Hematopoietic multipotent progenitor cell treated with erythropoietin and hydrocortisone succinate and interleukin-3 and kit ligand, for 4 days (in vitro differentiated cells): Measurements from ENCODE around the gene ZFP42.
"Not testable (repeated sequence)": the region's sequence is repeated elsewhere in the genome, so short reads cannot be mapped to it uniquely, and the experiment has no call there.

ENCODE experiments used
- DNase-seq: peaks from one replicate; pipeline ENCODE4 v3.0.0-alpha.2; 2015

ZFP42 gene

GRCh38 chr4:188023682-188024081, 28.1 kb downstream of the ZFP42 start:
- no peak for DNase-seq

DNA sequence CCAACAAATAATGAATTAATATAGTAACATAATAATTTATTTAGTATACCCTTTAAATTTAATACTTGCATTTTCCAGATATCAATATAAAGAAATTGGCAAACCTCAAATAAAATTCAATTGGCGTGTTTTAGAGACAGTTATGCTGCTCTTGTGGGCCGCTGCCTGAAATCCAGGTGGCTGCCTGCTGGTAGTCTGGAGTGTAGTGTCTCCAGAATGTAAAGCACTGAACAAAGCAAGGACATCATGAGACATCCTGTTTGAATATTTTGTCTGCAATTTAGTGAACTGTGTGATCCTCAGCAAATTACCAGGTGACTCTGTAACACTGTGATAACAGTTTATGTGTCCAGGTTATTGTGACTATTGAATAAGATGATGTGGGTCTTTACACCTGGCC, 29.9 kb downstream of the ZFP42 start:
- DNase-seq: no peak

- DNase-seq: no peak
These were observed 33.5 kb downstream of the ZFP42 start for GRCh38 chr4:188029114-188029513.

DNA sequence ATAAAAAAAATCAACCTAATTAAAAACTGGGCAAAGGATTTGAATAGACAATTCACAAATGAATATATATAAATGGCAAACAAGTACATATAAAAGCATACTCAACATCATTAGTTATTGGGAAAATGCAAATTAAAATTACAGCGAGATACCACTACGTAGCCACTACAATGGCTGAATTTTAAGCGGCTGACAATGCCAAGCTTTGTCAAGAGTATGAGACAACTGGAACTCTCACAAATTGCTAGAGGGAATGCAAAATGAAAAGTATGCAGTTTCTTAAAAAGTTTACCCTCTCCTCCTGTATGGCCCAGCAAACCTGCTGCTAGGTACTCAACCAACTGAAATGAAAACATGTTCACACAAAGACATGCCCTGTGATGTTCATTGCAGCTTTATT, 34.8 kb downstream of the ZFP42 start:
- no peak for DNase-seq

- DNase-seq: no peak
These were observed 36.2 kb downstream of the ZFP42 start for GRCh38 chr4:188031751-188032150.

- DNase-seq: no peak
These were observed 36.6 kb downstream of the ZFP42 start for GRCh38 chr4:188032170-188032569.

DNA sequence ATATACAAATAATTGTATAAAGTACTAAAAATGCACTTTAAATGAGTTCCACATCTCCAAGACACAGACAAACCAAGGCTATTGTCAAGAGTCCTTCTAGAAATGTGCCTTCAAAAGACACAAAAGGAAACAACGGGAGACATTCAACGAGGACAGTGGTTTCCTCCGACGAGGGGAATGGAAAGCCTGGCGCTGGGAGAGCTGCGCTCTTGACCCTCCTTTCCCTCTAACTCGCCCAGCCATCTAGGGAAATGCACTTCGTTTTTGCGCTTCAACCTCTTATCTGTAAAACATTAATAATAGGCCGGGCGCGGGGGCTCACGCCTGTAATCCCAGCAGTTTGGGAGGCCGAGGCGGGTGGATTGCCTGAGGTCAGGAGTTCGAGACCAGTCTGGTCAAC, 37.0 kb downstream of the ZFP42 start:
- DNase-seq: no peak

DNA sequence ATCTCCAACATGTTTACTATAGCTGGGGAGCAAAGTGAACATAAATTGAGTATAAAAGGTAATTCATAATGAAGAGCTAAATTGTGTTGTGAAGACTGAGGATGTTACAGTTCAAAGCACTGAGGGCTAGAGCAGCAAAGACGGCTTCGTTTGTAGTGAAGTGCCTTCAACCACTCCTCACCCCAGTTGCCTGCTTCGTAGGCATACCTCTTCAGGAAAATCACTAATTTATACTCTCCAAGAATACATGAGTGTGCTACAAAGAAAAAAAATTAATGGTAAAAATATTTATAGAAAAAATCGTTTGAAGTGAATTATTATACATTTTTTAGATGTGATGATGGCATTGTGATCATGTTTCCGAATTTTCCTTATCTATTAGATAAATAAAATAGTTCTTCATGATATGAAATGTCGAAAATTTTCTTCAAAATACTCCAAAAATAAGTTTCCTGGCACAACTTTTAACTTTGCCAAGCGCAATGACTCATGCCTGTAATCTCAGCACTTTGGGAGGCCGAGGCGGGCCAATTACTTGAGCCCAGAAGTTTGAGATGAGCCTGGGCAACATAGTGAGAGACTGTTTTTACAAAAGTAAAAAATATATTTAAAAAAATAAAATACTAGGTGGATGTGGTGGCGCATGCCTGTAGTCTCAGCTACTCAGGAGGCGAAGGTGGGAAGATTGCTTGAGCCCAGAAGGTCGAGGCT, 41.6 kb downstream of the ZFP42 start:
- no peak for DNase-seq

DNA sequence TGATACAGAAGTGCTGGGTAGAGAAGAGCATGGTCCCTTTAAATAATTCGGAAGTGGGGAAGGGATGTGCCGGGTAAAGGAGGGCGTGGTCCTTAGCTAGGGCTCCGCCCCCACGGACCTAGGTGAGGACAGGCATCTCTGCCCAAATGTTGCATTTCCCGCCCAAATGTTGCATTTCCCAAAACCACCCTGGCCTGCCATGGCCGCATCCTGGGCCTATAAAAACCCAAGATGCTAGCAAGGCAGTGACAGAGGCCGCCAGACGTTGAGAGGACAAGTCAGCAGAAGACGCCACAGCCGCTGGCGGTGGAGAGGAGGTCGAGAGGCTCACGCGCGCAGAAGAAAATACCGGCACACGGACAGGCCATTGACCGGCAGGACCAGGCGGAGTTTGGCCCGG, 46.1 kb downstream of the ZFP42 start:
- DNase-seq: no peak

DNA sequence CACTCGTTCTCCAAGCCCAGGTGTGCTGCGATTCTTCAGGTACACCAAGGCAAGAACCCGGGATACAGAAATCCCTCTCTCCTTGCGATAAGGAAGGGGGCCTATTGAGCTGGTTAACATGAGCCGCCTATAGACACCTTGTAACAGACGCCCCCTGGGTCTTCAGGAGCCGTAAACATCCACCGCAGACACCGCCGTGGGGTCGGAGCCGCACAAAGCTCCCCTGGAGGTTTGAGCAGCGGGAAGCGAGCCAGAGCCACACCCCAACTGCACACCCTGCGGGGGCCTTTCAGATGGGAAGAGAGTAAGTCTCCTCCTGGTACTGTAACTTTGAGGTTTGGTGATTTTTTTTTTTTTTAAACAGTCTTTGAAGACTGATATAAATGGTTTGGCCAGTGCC, 46.6 kb downstream of the ZFP42 start:
- no peak for DNase-seq

DNA sequence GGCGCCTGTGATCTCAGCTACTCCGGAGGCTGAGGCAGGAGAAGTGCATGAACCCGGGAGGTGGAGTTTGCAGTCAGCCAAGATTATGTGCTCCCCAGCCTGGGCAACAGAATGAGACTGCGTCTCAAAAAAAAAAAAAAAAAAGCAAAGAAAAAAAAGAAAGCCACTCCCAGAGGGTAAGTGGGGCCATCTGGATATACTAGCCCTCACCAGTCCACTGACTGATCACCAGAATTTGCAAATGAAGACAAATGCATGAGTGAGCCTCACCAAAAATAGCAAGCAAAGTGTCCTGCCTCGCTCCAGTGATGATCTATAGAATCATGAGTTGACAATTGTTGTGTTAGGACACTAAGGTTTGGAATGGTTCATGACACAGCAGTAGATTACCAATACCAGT, 47.6 kb downstream of the ZFP42 start:
- DNase-seq: no peak

DNA sequence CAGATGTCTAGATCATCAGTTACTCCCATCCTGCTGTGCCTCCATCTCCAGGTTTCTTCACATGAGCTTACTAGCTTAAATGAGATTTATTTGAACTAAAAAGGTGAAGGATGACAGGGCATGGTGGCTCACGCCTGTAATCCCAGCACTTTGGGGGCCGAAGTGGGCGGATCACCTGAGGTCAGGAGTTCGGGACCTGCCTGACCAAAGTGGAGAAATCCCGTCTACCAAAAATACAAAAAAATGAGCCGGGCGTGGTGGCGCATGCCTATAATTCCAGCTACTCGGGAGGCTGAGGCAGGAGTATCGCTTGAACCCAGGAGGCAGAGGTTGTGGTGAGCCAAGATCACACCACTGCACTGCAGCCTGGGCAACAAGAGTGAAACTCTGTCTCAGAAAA, 49.9 kb downstream of the ZFP42 start:
- DNase-seq: not testable (repeated sequence)

DNA sequence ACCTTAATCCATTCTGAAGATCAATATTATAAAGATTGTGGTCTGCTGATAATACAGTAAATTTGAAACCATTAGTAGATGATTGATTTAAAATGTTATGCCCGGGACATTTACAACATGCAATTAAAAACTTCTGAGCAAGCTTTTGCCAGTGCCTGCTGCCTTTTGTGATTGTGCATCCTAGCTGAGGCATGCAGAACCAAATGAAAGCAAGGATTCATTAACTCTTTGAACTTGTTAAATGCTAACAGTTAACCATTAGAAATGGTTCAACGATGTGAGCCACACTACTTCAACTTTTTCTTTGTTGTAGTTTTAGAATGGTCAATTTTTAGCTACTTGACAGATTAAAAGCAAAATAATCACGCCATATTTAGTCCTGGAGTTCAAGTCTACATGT, 51.1 kb downstream of the ZFP42 start:
- DNase-seq: no peak

GRCh38 chr4:188053302-188053701, 57.7 kb downstream of the ZFP42 start:
- no peak for DNase-seq
